Kidney (tissue), 14 donors: ENCODE measurements around the gene ZNF878. TPM values are rescaled to one million over a fixed set of nuclear protein-coding genes. Genes with fewer than 3 reads are reported as not detected.
A peak's percentile ranks its signal among the peaks of the same experiment; 100 is the strongest.

Experiments used
- DNase-seq, 5 donors: peaks; one replicate each; pipeline ENCODE4 v3.0.0-alpha.2; 2013 to 2020
- FAIRE-seq: peaks from 2 replicates; lab custom pipeline; 2012; peaks lifted over from hg19 to GRCh38; lab: Jason Lieb, UNC
- H3K27ac ChIP-seq, 2 donors: one replicate each; pipeline ENCODE4 v1.7.0; 2013; ENCODE audit warnings: low read depth in 2 of 2, low read length in 2 of 2, inconsistent platforms in 1 of 2
- H3K27me3 ChIP-seq: one replicate; pipeline ENCODE4 v1.7.1; 2013; ENCODE audit warnings: low read length, inconsistent platforms; ENCODE audit not compliant: control insufficient read depth, insufficient read depth
- H3K36me3 ChIP-seq, 3 donors: one replicate each; pipeline versions ENCODE4 v1.7.0 to v1.7.1; 2013; ENCODE audit warnings: low read length in 3 of 3, control low read depth in 1 of 3, inconsistent platforms in 1 of 3; ENCODE audit not compliant: insufficient read depth in 3 of 3, control insufficient read depth in 2 of 3
- H3K4me1 ChIP-seq, 3 donors: one replicate each; pipeline versions ENCODE4 v1.7.0 to v1.7.1; 2013; ENCODE audit warnings: low read length in 3 of 3, inconsistent platforms in 1 of 3, low read depth in 1 of 3; ENCODE audit not compliant: control insufficient read depth in 2 of 3, insufficient read depth in 2 of 3
- H3K4me3 ChIP-seq, 3 donors: one replicate each; pipeline versions ENCODE4 v1.7.0 to v1.8.1; 2013; ENCODE audit warnings: low read length in 3 of 3, control low read depth in 1 of 3, inconsistent platforms in 1 of 3
- H3K9ac ChIP-seq, 3 donors: one replicate each; pipeline versions ENCODE4 v1.7.0 to v1.7.1; 2013; ENCODE audit warnings: low read length in 3 of 3, control low read depth in 1 of 3, inconsistent platforms in 1 of 3
- H3K9me3 ChIP-seq, 3 donors: one replicate each; pipeline versions ENCODE4 v1.7.0 to v1.7.1; 2013; ENCODE audit warnings: low read length in 3 of 3, control low read depth in 1 of 3, inconsistent platforms in 1 of 3; ENCODE audit not compliant: control insufficient read depth in 2 of 3, insufficient read depth in 1 of 3
- CTCF ChIP-seq: IDR thresholded peaks from 3 replicates; pipeline ENCODE4 v1.5.1; 2012; ENCODE audit warnings: mild to moderate bottlenecking, moderate library complexity, borderline replicate concordance; ENCODE audit not compliant: insufficient read depth; ENCODE audit errors: extremely low read depth
- intact Hi-C: fragments of 100-400 bp; cut with DNase I; formaldehyde crosslinking; loops from one replicate; pipeline ENCODE4 v1.11.1; 2022
- polyA plus RNA-seq: library from polyadenylated mRNA; stranded (reverse); fragments of 350-450 nt; fragmentation: Illumina TruSeq; extraction: RNeasy Lipid Tissue Mini Kit (QIAGEN cat#74804); gene quantifications from one replicate; pipeline ENCODE4 v1.2.3, GENCODE V29; 2014; ENCODE audit warnings: low read depth, low replicate concordance; ENCODE audit not compliant: insufficient read depth
- total RNA-seq: library from RNA; stranded (reverse); fragmentation: NEBNext Ultra II Directional; extraction: Animal tissue kit (Norgen Biotek cat#: 25700); gene quantifications from one replicate; pipeline ENCODE4 v1.2.1, GENCODE V29; 2021
- donor health status: control.
- donor health status: control.
- donor health status: control.
- donor health status: control.
- donor health status: control.
- donor health status: DM: yes; HTN: yes; CAD: no.
- donor health status: Normal renal cell carcinoma (clear cell type).

ZNF878 gene
- total and polyA plus RNA-seq, 2 donors from 2014 or later, result 0.60 to 0.67 TPM

GRCh38 chr19:12093777-12094176 is 41.0 kb upstream of the ZNF878 start:
- Histone ChIP-seq H3K36me3 (no peaks in the 10 kb centered on the region), H3K9me3 (no peaks in the 10 kb centered on the region), H3K9ac (no peak overlapping the region), H3K4me3 (no peak overlapping the region), H3K27me3 (no peaks in the 10 kb centered on the region), H3K27ac (no peak overlapping the region), H3K4me1 (peaks cover 0 to 2% (median 0%) of the 10 kb centered on the region in 3 donors)
- intact Hi-C loops, result no loop called here
- FAIRE-seq (no peak), DNase-seq (no peak)
- no peak for TF ChIP-seq CTCF

GRCh38 chr19:12092956-12093355 is 40.2 kb upstream of the ZNF878 start:
- H3K4me1 ChIP-seq, result peaks cover 0 to 2% (median 0%) of the 10 kb centered on the region in 3 donors
- no peak for TF ChIP-seq CTCF
- no peak overlapping the region for H3K27ac ChIP-seq
- H3K27me3 ChIP-seq, result no peaks in the 10 kb centered on the region
- H3K9ac ChIP-seq, result no peak overlapping the region
- H3K9me3 ChIP-seq, result no peaks in the 10 kb centered on the region
- intact Hi-C loops, result no loop called here
- DNase-seq (peak in 2 of 5 donors; percentile 4 to 24), FAIRE-seq (no peak)
- H3K4me3 ChIP-seq, result peak overlapping the region; percentile 76 to 85 (median 82)
- no peaks in the 10 kb centered on the region for H3K36me3 ChIP-seq

- intact Hi-C loops, result no loop called here
- Histone ChIP-seq H3K27ac (peak overlapping the region; percentile 51 to 67), H3K27me3 (no peaks in the 10 kb centered on the region), H3K4me3 (peak overlapping the region; percentile 76 to 85 (median 82)), H3K9me3 (no peaks in the 10 kb centered on the region), H3K9ac (peak overlapping the region; percentile 43 to 67 (median 52)), H3K4me1 (peaks cover 0 to 2% (median 0%) of the 10 kb centered on the region in 3 donors), H3K36me3 (no peaks in the 10 kb centered on the region)
- FAIRE-seq (no peak), DNase-seq (peak; percentile 93 to 97 (median 95))
- no peak for TF ChIP-seq CTCF
These were observed 39.5 kb upstream of the ZNF878 start for GRCh38 chr19:12092065-12092867.
